HTR-8/SVneo (cell line): ENCODE results near the gene NFKBIL1.
"Not testable (repeated sequence)": the region's sequence is repeated elsewhere in the genome, so short reads cannot be mapped to it uniquely, and the experiment has no call there.

Source experiments
- DNase-seq: peaks from one replicate; pipeline ENCODE4 v3.0.0; 2011; ENCODE audit warnings: low spot score, mixed read lengths; ENCODE audit not compliant: insufficient read length
- FAIRE-seq: peaks from 2 replicates; lab custom pipeline; 2011; peaks lifted over from hg19 to GRCh38; lab: Jason Lieb, UNC

The NFKBIL1 gene

DNA sequence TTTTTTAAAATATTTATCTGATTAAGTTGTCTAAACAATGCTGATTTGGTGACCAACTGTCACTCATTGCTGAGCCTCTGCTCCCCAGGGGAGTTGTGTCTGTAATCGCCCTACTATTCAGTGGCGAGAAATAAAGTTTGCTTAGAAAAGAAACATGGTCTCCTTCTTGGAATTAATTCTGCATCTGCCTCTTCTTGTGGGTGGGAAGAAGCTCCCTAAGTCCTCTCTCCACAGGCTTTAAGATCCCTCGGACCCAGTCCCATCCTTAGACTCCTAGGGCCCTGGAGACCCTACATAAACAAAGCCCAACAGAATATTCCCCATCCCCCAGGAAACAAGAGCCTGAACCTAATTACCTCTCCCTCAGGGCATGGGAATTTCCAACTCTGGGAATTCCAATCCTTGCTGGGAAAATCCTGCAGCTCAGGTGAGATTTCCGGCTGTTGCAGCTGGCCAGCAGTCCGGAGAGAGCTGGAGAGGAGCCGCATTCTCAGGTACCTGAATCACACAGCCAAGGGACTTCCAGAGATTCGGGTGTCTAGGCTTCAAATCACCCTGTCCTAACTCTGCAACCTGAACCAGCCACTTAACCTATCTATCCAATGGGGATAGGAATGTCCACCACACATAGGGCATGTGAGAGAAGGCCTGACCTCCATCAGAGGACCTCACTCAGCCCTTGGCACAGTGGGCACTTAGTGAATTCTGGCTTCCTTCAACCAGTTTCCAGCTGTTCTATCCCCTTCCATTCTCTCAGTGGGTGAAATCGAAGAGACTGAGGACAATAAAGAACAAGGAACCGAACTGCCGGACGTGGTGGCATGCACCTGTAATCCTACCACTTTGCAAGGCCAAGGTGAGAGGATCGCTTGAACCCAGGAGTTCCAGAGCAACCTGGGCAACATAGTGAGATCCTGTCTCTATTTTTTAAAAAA, 31.0 kb downstream of the NFKBIL1 start:
- FAIRE-seq (no peak), DNase-seq (no peak)

GRCh38 chr6:31579119-31579505, 31.7 kb downstream of the NFKBIL1 start:
- DNase-seq (no peak), FAIRE-seq (no peak)

DNA sequence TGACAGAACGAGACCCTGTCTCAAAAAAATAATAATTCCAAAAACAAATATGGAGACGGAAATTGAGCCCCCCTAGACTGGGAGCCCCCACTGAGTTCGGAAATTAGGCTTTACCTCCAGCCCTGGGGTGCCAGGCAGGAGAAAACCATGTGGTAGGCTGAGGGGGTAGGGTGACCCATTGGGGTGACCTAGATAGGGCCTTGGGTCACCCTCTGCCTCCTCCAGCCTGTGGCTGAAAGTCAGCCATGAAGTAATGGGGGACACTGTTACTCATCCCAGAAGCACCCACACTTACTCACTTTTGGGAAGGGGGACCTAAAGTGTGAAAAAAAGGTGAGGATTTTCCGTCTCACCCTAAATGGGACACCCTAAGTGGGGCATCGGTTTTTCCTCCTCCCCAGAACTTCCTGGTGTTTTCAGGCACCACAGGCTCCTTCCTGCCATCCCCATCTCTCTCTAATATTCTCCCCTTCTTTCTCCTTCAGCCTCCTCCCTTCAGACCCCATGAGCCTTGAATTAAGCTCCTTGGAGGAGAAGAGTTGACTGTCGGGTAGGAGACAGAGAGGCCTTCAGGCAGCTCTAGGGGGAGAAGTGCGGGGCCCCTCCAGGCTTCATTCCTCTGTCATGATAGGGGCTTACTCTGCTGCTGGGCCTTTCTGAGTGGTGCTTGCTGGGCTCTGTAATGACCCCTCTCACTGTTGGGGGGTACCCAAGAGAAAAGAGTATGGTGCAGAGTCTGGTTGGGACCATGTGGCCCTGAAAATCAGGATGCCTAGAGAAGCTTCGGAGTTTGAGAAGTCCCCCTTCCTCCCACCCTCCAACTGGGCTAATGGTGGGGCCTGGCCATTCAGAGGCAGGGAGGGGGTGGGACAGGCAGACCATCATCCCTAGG, 32.4 kb downstream of the NFKBIL1 start:
- FAIRE-seq (no peak), DNase-seq (no peak)

DNA sequence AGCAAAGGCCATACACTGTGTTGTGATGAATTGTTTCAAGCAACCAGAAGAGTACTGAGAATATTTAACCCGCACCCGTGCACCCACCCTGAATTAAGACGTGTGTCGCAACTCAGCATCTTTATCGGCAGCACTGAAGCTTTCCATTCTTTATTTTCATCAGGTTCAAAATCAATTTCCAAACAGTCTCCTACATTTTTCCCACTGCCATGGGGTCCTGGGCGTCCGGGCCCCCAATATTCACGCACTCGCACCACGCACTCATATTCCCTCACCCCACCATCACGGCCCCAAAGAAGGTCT, 33.0 kb downstream of the NFKBIL1 start:
- FAIRE-seq = no peak
- no peak for DNase-seq

DNA sequence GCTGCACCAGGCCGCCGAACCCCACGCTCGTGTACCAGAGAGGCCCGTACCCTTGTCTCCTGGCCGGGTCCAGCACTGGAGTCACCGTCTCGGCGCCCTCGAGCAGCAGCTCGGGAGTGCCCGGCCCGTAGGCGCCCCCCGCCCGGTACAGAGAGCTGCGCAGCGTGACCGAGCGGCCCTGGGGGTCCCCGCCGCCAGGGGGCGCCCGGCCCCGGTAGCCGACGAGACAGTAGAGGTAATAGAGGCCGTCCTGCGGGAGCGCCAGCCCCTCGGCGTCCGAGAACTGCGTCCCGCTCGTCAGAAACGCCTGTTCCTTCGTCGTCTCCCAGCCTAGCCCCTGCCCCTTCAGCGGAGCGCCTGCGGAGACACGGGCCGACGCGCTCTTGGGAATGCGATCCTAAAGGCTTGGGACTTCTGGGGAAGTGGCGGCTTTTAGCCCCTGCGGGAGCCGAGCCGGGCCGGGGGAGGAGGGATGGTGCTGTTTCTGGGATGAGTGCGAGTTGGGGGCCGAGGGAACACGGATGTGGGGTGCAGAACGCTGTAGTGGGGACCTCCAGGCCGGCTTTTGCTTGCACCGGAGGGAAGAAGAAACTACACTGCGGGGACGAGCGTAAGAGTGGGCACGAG, 33.5 kb downstream of the NFKBIL1 start:
- peak; percentile 90 for DNase-seq
- FAIRE-seq = no peak

- DNase-seq (no peak), FAIRE-seq (no peak)
These were observed 34.2 kb downstream of the NFKBIL1 start for GRCh38 chr6:31581434-31582229.

- DNase-seq = no peak
- FAIRE-seq = no peak
These were observed 34.8 kb downstream of the NFKBIL1 start, which contains the start of gene LTB for GRCh38 chr6:31582230-31582643. Gene LTB, minus strand, starts transcription at chr6:31582424. Its CDS starts 7 bp downstream, at chr6:31582417.

DNA sequence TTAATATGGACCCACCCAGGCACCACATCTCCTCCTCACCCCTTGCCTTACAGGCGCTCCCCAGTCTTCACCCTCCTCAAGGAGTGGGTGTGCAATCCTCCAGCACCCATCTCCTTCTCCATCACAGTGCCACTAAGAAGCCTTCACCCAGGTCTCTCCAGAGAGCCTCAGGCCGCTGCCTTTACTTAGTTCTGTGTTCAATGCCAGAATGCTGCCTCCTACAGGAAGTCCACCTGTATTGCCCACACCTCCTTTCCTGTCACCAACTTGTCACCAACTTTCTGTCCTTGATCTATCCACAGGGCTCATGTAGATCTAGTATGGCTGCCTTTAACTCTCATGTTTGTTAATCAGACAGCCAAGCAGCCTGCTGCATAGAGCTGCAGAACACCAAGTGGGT, 38.1 kb downstream of the NFKBIL1 start:
- FAIRE-seq (peak; percentile 20), DNase-seq (no peak)

- FAIRE-seq (no peak), DNase-seq (no peak)
These were observed 38.6 kb downstream of the NFKBIL1 start, which contains the start of gene LST1 for GRCh38 chr6:31586008-31586407. Gene LST1, plus strand, starts transcription at chr6:31586277. Its CDS starts 1,023 bp downstream, at chr6:31587300.

- FAIRE-seq (no peak), DNase-seq (no peak)
These were observed 39.3 kb downstream of the NFKBIL1 start for GRCh38 chr6:31586599-31587281.

- no peak for FAIRE-seq
- no peak for DNase-seq
These were observed 40.7 kb downstream of the NFKBIL1 start for GRCh38 chr6:31587791-31588777.

- FAIRE-seq (no peak), DNase-seq (no peak)
These were observed 41.7 kb downstream of the NFKBIL1 start for GRCh38 chr6:31588871-31589650.

- FAIRE-seq = not testable (repeated sequence)
These were observed 43.3 kb downstream of the NFKBIL1 start for GRCh38 chr6:31590691-31591090.

DNA sequence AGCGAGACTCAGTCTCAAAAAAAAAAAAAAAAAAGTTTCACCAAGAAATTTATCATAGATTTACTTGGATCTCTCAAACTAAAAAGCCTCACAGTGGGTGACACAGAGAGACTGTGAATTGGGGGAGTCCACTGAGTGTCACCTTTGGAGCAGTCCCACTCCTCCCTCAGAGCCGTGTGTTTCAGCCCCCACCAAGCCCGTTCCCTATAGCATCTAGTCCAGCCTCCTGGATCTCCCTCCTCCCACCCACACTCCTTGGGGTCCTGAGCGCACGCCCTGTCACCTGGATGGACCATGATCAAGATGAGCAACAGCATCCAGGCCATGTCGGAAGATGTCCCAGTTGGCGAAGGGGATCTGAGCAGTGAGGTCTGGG, 45.0 kb downstream of the NFKBIL1 start:
- FAIRE-seq (no peak), DNase-seq (no peak)

More at GRCh38 chr6:31590691-31591090, 43.3 kb downstream of the NFKBIL1 start:
- not testable (repeated sequence) for DNase-seq

DNA sequence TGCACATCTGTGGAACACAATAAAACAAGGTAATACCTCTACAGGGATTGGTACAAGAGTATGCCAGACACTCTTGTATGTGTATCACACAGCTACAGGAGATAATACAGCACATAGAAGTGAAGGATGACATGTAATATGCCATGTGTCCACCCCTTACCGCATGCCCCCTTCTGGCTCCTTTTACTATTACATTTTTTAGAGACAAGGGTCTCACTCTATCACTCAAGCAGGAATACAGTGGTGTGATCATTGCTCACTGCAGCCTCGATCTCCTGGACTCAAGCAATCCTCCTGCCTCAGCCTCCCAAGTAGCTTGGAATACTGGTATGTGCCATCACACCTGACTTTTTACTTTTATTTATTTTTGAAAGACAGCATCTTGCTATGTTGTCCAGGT, 49.6 kb downstream of the NFKBIL1 start:
- FAIRE-seq = no peak

GRCh38 chr6:31607317-31607716, 59.9 kb downstream of the NFKBIL1 start:
- FAIRE-seq = no peak
- no peak for DNase-seq

More for the DNA sequence above, 49.6 kb downstream of the NFKBIL1 start:
- peak; percentile 63 for DNase-seq
